Right cardiac atrium (tissue), 5 donors: ENCODE results near the gene ELMO1. TPM values are rescaled to one million over a fixed set of nuclear protein-coding genes. Genes with fewer than 3 reads are reported as not detected.

Experiments used
- ATAC-seq, 2 donors: fragments of 200-7000 bp; cut with Tn5 transposase; one replicate each; pipeline versions ENCODE4 v1.8.0 to v1.9.1; 2020; ENCODE audit warnings: moderate library complexity in 2 of 2, mild to moderate bottlenecking in 1 of 2
- DNase-seq, 3 donors: peaks; one replicate each; pipeline ENCODE4 v3.0.0-alpha.2; 2020
- H3K27ac ChIP-seq: one replicate; pipeline ENCODE4 v1.5.1; 2013; ENCODE audit warnings: mild to moderate bottlenecking, low read length, control low read depth, moderate library complexity
- H3K27me3 ChIP-seq: one replicate; pipeline ENCODE4 v1.6.1; 2013; ENCODE audit not compliant: control insufficient read depth, insufficient read depth
- H3K4me1 ChIP-seq: one replicate; pipeline ENCODE4 v1.6.1; 2013; ENCODE audit warnings: low read length; ENCODE audit not compliant: control insufficient read depth, insufficient read depth
- H3K4me3 ChIP-seq: one replicate; pipeline ENCODE4 v1.5.1; 2013; ENCODE audit warnings: low read length, control low read depth
- H3K9me3 ChIP-seq: one replicate; pipeline ENCODE4 v1.6.1; 2013; ENCODE audit warnings: low read length; ENCODE audit not compliant: control insufficient read depth
- WGBS: extraction: QIAGEN DNeasy Blood & Tissue Kit; methylation state at CpG from one replicate; pipeline ENCODE4 v1.1.7; 2013; 5-methylcytosine and 5-hydroxymethylcytosine counted together
- intact Hi-C, 4 donors: fragments of 100-400 bp; cut with DNase I; formaldehyde crosslinking; loops; one replicate each; pipeline versions ENCODE4 v1.11.0 to v1.14.0; 2022 to 2023
- polyA plus RNA-seq: library from polyadenylated mRNA; stranded (reverse); fragments of 200-250 nt; gene quantifications from one replicate; pipeline ENCODE4 v1.2.3, GENCODE V29; 2013
- total RNA-seq, 4 donors: library from RNA; stranded (reverse); fragmentation: NEBNext Ultra II Directional; extraction: Animal tissue kit (Norgen Biotek cat#: 25700); gene quantifications; one replicate each; pipeline ENCODE4 v1.2.1, GENCODE V29; 2021
- donor health status: healthy with polysubstance abuse.
- donor health status: DM: no; HTN: yes; CAD: no.
- donor health status: DM: no; HTN: no; CAD: no.
- donor health status: DM: no; HTN: yes; CAD: no; lungs with severe emphysema.
- donor health status: DM: yes; HTN: yes; CAD: no.

Gene ELMO1
- total and polyA plus RNA-seq, 5 donors, result 11.8 to 20.8 (median 18.8) TPM

GRCh38 chr7:37262181-37262580 is 186.5 kb downstream of the ELMO1 start:
- no peak overlapping the region for H3K27ac ChIP-seq
- intact Hi-C loops, result no loop called here
- no peaks in the 10 kb centered on the region for H3K27me3 ChIP-seq
- H3K4me1 ChIP-seq, result no peaks in the 10 kb centered on the region
- no peaks in the 10 kb centered on the region for H3K9me3 ChIP-seq
- ATAC-seq (no peak), DNase-seq (no peak)
- H3K4me3 ChIP-seq, result no peak overlapping the region
- WGBS, result 77% methylated on average over 1 of the region's 1 CpG

- ATAC-seq (peak; percentile 16 to 55), DNase-seq (no peak)
- intact Hi-C loops, result no loop called here
- Histone ChIP-seq H3K4me1 (no peaks in the 10 kb centered on the region), H3K27ac (no peak overlapping the region), H3K27me3 (no peaks in the 10 kb centered on the region), H3K9me3 (no peaks in the 10 kb centered on the region), H3K4me3 (no peak overlapping the region)
- WGBS, result 65% methylated on average over 11 of the region's 11 CpGs
These were observed 189.3 kb downstream of the ELMO1 start for GRCh38 chr7:37259319-37259821.

GRCh38 chr7:37256631-37257030 is 192.0 kb downstream of the ELMO1 start:
- intact Hi-C loops, result no loop called here
- no peaks in the 10 kb centered on the region for H3K9me3 ChIP-seq
- H3K27me3 ChIP-seq, result no peaks in the 10 kb centered on the region
- DNase-seq, result no peak
- ATAC-seq, result no peak
- no peaks in the 10 kb centered on the region for H3K4me1 ChIP-seq
- H3K27ac ChIP-seq, result no peak overlapping the region
- no peak overlapping the region for H3K4me3 ChIP-seq

- ATAC-seq, result no peak
- intact Hi-C loops, result no loop called here
- H3K4me3 ChIP-seq, result no peak overlapping the region
- WGBS, result 89% methylated on average over 7 of the region's 7 CpGs
- H3K27ac ChIP-seq, result no peak overlapping the region
- no peak for DNase-seq
- no peaks in the 10 kb centered on the region for H3K27me3 ChIP-seq
- no peaks in the 10 kb centered on the region for H3K9me3 ChIP-seq
- H3K4me1 ChIP-seq, result no peaks in the 10 kb centered on the region
These were observed 193.2 kb downstream of the ELMO1 start for GRCh38 chr7:37255327-37255944.

GRCh38 chr7:37251222-37251621 is 197.4 kb downstream of the ELMO1 start:
- Histone ChIP-seq H3K27ac (no peak overlapping the region), H3K4me1 (peaks cover 3% of the 10 kb centered on the region), H3K4me3 (no peak overlapping the region), H3K27me3 (no peaks in the 10 kb centered on the region), H3K9me3 (no peaks in the 10 kb centered on the region)
- peak in 1 of 2 donors; percentile 68 for ATAC-seq
- intact Hi-C loops, result no loop called here
- DNase-seq, result no peak

- peaks cover 3% of the 10 kb centered on the region for H3K4me1 ChIP-seq
- H3K9me3 ChIP-seq, result no peaks in the 10 kb centered on the region
- DNase-seq, result no peak
- H3K27ac ChIP-seq, result no peak overlapping the region
- ATAC-seq, result no peak
- no peaks in the 10 kb centered on the region for H3K27me3 ChIP-seq
- H3K4me3 ChIP-seq, result no peak overlapping the region
- WGBS, result 61% methylated on average over 1 of the region's 1 CpG
- intact Hi-C loops, result no loop called here
These were observed 199.4 kb downstream of the ELMO1 start for GRCh38 chr7:37249240-37249639.

- ATAC-seq (peak; percentile 49 to 74), DNase-seq (peak in 2 of 3 donors; percentile 28 to 53)
- intact Hi-C loops, result no loop called here
- Histone ChIP-seq H3K4me3 (no peak overlapping the region), H3K4me1 (peaks cover 3% of the 10 kb centered on the region), H3K27ac (no peak overlapping the region), H3K27me3 (no peaks in the 10 kb centered on the region), H3K9me3 (no peaks in the 10 kb centered on the region)
- WGBS, result 47% methylated on average over 3 of the region's 3 CpGs
These were observed 200.2 kb downstream of the ELMO1 start for GRCh38 chr7:37248396-37248861.

GRCh38 chr7:37247861-37248260 is 200.8 kb downstream of the ELMO1 start:
- Histone ChIP-seq H3K4me1 (peaks cover 3% of the 10 kb centered on the region), H3K4me3 (no peak overlapping the region), H3K27me3 (no peaks in the 10 kb centered on the region), H3K9me3 (no peaks in the 10 kb centered on the region), H3K27ac (no peak overlapping the region)
- ATAC-seq (peak; percentile 75 to 81), DNase-seq (peak in 2 of 3 donors; percentile 27 to 28)
- 53% methylated on average over 2 of the region's 2 CpGs for WGBS
- intact Hi-C loops, result no loop called here

- no peak overlapping the region for H3K27ac ChIP-seq
- WGBS, result 85% methylated on average over 5 of the region's 5 CpGs
- H3K4me3 ChIP-seq, result no peak overlapping the region
- intact Hi-C loops, result no loop called here
- peaks cover 3% of the 10 kb centered on the region for H3K4me1 ChIP-seq
- H3K9me3 ChIP-seq, result no peaks in the 10 kb centered on the region
- ATAC-seq, result peak in 1 of 2 donors; percentile 40
- DNase-seq, result no peak
- H3K27me3 ChIP-seq, result no peaks in the 10 kb centered on the region
These were observed 203.1 kb downstream of the ELMO1 start for GRCh38 chr7:37245590-37245989.

- ATAC-seq (no peak), DNase-seq (no peak)
- Histone ChIP-seq H3K9me3 (no peaks in the 10 kb centered on the region), H3K4me1 (no peaks in the 10 kb centered on the region), H3K4me3 (no peak overlapping the region), H3K27me3 (no peaks in the 10 kb centered on the region), H3K27ac (no peak overlapping the region)
- WGBS, result 85% methylated on average over 1 of the region's 1 CpG
- intact Hi-C loops, result loop anchor here in 1 of 4 donors (10.0 kb wide), 1 partner anchor 598 kb away; no protein-coding TSS in a partner anchor
These were observed 211.8 kb downstream of the ELMO1 start for GRCh38 chr7:37236906-37237305.

- no peaks in the 10 kb centered on the region for H3K9me3 ChIP-seq
- WGBS, result 84% methylated on average over 4 of the region's 4 CpGs
- H3K27me3 ChIP-seq, result no peaks in the 10 kb centered on the region
- ATAC-seq (no peak), DNase-seq (no peak)
- intact Hi-C loops, result loop anchor here in 1 of 4 donors (10.0 kb wide), 1 partner anchor 599 kb away; no protein-coding TSS in a partner anchor
- H3K27ac ChIP-seq, result no peak overlapping the region
- H3K4me3 ChIP-seq, result no peak overlapping the region
- H3K4me1 ChIP-seq, result no peaks in the 10 kb centered on the region
These were observed 212.9 kb downstream of the ELMO1 start for GRCh38 chr7:37235813-37236212.
